K562 treated with DMSO at 1 percent for 4 hours (cell line): ENCODE data around the gene GZMM. TPM values are rescaled to one million over a fixed set of nuclear protein-coding genes. Genes with fewer than 3 reads are reported as not detected.

ENCODE experiments used
- total RNA-seq: library from RNA; unstranded; fragments of 300-600 nt; gene quantifications from 2 replicates; pipeline ENCODE4 v1.2.3, GENCODE V29; 2022; ENCODE audit not compliant: insufficient read depth

GZMM gene
- 1.5 and 1.9 TPM in 2 replicates for total RNA-seq

DNA sequence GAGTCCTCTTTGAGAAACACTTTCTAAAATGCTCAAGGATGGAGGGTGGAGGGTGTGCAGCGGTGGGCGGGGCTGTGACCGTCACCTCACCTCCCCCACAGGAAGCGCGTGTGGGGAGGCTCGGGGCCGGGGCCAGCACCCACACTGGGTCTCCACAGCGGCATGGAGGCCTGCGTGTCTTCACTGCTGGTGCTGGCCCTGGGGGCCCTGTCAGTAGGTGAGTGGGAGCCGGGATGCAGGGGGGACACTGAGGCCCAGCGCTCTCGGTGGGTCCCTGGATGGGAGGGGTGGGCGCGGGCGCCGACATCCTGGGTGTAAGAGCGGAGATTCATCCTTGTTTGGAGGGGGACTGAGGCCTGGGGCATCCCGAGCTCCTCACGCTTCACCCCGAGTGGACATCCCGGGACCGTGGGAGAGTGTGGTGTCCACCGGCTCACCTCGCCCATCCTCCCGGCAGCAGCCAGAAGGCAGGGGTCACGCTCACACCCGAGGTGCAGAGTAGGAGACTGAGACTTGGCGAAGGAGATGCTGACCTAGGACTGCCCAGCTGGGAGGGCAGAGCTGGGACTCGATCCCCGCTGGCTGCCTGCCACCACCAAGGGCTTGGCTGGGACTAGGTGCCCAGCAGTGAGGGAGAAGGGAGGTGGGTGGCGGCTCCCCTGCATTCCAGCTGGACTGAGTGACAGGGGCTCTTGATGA lies at the start of gene GZMM:
Gene GZMM (plus strand): TSS at position 144 of the 699 bp plus-strand sequence. CDS start 19 bp downstream, at position 163.

DNA sequence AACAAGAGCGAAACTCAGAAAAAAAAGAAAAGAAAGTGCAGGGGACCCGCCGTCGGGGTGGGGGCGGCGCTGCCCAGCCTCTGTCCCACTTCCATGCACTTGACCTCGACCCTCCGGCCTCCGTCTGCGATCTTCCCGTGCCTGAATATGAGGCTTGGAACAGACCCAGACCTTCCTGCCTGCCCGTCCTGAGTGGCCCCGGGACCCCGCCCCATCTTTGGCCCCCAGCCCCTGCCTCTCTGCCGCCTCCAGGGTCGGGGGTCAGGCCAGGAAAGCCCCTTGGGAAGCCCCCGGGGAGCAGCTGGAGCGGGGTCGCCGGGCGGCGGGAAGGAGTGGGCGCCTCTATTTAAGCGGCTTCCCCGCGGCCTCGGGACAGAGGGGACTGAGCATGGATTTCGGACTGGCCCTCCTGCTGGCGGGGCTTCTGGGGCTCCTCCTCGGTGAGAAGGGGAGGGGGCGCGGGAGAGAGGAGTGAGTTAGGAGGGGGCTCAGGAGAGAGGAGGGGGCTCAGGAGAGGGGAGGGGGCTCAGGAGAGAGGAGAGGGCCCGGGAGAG lies 47.7 kb upstream of the GZMM start, which contains the start of gene MADCAM1:
Gene MADCAM1 (plus strand): TSS at position 375 of the 554 bp plus-strand sequence. CDS start 14 bp downstream, at position 389.

DNA sequence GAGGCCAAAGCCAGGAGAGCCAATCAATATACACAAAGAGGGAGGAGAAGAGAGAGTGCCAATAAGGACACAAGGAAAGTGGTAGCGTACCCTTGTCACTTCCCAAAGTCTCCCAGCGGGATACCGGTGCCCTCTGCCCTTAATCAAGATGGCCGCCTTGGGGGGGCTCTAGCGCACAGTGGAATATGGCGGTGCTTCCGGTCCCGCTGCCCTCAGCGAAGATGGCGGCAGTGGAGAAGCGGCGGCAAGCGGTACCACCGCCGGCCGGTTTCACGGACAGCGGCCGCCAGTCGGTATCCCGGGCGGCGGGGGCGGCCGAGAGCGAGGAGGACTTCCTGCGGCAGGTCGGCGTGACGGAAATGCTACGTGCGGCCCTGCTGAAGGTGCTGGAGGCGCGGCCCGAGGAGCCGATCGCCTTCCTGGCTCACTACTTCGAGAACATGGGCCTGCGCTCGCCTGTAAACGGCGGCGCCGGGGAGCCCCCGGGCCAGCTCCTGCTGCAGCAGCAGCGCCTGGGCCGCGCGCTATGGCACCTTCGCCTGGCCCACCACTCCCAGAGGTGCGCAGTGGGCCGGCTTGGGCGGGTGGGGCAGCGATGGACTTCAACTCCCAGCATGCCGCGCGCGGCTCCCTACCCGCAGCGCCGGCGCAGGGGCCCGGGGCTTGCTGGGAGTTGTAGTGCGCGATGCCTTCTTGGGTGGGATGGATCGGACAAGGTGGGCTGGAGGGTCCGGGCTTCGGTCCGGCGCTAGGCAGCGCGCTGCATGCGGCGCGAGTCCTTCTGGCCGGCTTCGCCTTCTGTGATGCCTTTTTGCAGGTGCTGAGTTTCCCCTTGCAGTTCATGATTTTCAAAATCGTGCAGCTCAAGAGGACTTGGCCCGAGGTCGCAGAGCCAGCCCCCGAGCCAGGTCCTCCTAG lies 36.3 kb upstream of the GZMM start, which contains the start of gene TPGS1:
Gene TPGS1 (plus strand): TSS at position 212 of the 918 bp plus-strand sequence. CDS start 10 bp downstream, at position 222.

DNA sequence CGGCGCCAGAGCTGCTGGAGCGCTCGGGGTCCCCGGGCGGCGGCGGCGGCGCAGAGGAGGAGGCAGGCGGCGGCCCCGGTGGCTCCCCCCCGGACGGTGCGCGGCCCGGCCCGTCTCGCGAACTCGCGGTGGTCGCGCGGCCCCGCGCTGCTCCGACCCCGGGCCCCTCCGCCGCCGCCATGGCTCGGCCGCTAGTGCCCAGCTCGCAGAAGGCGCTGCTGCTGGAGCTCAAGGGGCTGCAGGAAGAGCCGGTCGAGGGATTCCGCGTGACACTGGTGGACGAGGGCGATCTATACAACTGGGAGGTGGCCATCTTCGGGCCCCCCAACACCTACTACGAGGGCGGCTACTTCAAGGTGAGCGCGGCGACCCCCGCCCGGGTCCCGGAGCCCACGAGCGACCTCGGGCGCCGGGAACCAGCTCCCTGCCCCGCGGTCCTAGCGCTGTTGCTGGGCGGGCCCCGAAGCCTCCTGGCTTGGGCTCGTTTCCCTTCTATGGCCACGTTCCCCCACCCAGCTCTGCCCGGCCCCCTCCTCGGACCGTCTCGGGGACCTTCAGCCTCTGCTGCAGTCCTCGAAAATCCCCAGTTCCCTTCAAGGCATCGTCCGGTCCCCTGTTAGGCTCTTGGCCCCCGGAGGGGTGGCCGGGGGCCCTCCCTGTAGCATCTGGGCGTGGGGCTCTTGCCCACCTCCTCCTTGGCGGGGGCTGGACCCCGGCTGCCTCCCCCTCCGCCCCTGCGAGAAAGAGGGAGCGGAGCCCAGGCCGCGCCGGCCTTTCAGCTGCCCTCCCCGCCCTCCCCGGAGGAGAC lies 11.9 kb upstream of the GZMM start, which contains the start of gene CDC34:
Gene CDC34 (plus strand): TSS at position 8 of the 808 bp plus-strand sequence. CDS start 172 bp downstream, at position 180.

DNA sequence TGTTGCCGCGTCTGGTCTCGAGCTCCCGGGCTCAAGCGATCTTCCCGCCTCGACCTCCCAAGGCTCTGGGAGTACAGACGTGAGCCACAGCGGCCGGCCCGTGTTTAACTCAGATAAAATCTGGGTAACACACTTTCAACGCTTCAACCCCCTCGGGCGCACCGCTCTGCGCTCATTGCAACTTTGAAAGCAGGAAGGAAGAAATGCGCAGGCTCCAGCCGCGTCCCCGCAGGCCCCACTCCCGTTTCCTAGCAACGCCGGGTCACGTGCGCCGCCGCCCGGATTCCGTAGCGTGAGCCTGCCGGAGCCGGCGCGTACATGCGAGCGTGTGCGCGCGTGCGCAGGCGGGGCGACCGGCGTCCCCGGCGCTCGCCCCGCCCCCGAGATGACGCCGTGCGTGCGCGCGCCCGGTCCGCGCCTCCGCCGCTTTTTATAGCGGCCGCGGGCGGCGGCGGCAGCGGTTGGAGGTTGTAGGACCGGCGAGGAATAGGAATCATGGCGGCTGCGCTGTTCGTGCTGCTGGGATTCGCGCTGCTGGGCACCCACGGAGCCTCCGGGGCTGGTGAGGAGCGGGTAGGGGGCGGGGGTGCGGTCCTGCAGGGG lies 28.4 kb downstream of the GZMM start, which contains the start of gene BSG:
Gene BSG (plus strand): TSS at position 457 of the 603 bp plus-strand sequence. CDS start 39 bp downstream, at position 496.

DNA sequence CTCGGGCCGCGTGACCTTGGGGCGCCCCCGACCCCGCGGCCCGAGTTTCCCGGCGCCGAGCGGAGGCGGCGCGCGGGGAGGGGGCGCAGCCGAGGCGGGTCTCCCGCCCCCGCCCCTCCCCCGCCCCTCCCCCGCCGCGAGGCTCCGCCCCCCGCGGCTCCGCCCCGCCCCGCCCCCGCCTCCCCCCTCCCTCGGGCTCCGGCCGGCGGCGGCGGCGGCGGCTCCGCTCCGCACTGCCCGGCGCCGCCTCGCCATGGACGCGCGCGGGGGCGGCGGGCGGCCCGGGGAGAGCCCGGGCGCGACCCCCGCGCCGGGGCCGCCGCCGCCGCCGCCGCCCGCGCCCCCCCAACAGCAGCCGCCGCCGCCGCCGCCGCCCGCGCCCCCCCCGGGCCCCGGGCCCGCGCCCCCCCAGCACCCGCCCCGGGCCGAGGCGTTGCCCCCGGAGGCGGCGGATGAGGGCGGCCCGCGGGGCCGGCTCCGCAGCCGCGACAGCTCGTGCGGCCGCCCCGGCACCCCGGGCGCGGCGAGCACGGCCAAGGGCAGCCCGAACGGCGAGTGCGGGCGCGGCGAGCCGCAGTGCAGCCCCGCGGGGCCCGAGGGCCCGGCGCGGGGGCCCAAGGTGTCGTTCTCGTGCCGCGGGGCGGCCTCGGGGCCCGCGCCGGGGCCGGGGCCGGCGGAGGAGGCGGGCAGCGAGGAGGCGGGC lies 46.0 kb downstream of the GZMM start, which contains the start of gene HCN2:
Gene HCN2 (plus strand): TSS at position 189 of the 703 bp plus-strand sequence. CDS start 65 bp downstream, at position 254.

Other genes with a start within 250 kb of the GZMM start
- gene MIER2, start 199.3 kb upstream of the GZMM start, total RNA-seq: 25.1 and 26.2 TPM in 2 replicates
- not detected in 2 replicates for gene C2CD4C, start 134.9 kb upstream of the GZMM start, total RNA-seq
- 1.4 and 2.2 TPM in 2 replicates for gene SHC2, start 83.0 kb upstream of the GZMM start, total RNA-seq
- gene MADCAM1, start 47.6 kb upstream of the GZMM start, total RNA-seq: 0.88 TPM in 1 of 2 replicates, not detected in the other
- gene TPGS1, start 36.6 kb upstream of the GZMM start, total RNA-seq: 47.3 and 59.6 TPM in 2 replicates
- gene CDC34, start 12.3 kb upstream of the GZMM start, total RNA-seq: 146 TPM in 2 replicates
- 581 and 603 TPM in 2 replicates for gene BSG, start 28.5 kb downstream of the GZMM start, total RNA-seq
- 3.0 and 3.1 TPM in 2 replicates for gene HCN2, start 45.8 kb downstream of the GZMM start, total RNA-seq
- 69.0 and 77.4 TPM in 2 replicates for gene POLRMT, start 89.5 kb downstream of the GZMM start, total RNA-seq
- gene FGF22, start 95.8 kb downstream of the GZMM start, total RNA-seq: 1.3 TPM in 1 of 2 replicates, not detected in the other
- gene RNF126, start 119.2 kb downstream of the GZMM start, total RNA-seq: 72.9 and 88.4 TPM in 2 replicates
- 4.9 and 8.9 TPM in 2 replicates for gene FSTL3, start 132.3 kb downstream of the GZMM start, total RNA-seq
- gene PRSS57, start 151.4 kb downstream of the GZMM start, total RNA-seq: 55.9 and 66.7 TPM in 2 replicates
- 12.2 and 17.7 TPM in 2 replicates for gene PALM, start 164.9 kb downstream of the GZMM start, total RNA-seq
- not detected in 2 replicates for gene MISP, start 207.1 kb downstream of the GZMM start, total RNA-seq